GM19099 (cell line): ENCODE results near the gene AGR2.

Experiments
- POLR2A ChIP-seq: IDR thresholded peaks from 3 replicates; pipeline ENCODE4 v1.6.1; 2011; ENCODE audit warnings: low read depth; ENCODE audit not compliant: insufficient read length; ENCODE audit errors: extremely low read depth

The AGR2 gene

GRCh38 chr7:16791071-16791470 lies 13.7 kb downstream of the AGR2 start:
- no peak for TF ChIP-seq POLR2A

GRCh38 chr7:16787127-16787526 lies 17.7 kb downstream of the AGR2 start:
- TF ChIP-seq POLR2A, result no peak

- TF ChIP-seq POLR2A, result no peak
Observed at GRCh38 chr7:16786257-16786656, 18.5 kb downstream of the AGR2 start.

- TF ChIP-seq POLR2A, result no peak
Observed at GRCh38 chr7:16785846-16786245, 19.0 kb downstream of the AGR2 start.

- TF ChIP-seq POLR2A, result no peak
Observed at GRCh38 chr7:16785321-16785720, 19.5 kb downstream of the AGR2 start.

GRCh38 chr7:16780596-16780995 lies 24.2 kb downstream of the AGR2 start:
- no peak for TF ChIP-seq POLR2A

- no peak for TF ChIP-seq POLR2A
Observed at GRCh38 chr7:16779051-16779450, 25.7 kb downstream of the AGR2 start.

GRCh38 chr7:16778476-16778875 lies 26.3 kb downstream of the AGR2 start:
- TF ChIP-seq POLR2A, result no peak

- TF ChIP-seq POLR2A, result no peak
Observed at GRCh38 chr7:16776053-16776452, 28.7 kb downstream of the AGR2 start.

GRCh38 chr7:16774986-16775385 lies 29.8 kb downstream of the AGR2 start:
- TF ChIP-seq POLR2A, result no peak

GRCh38 chr7:16774294-16774693 lies 30.5 kb downstream of the AGR2 start:
- no peak for TF ChIP-seq POLR2A

- TF ChIP-seq POLR2A, result no peak
Observed at GRCh38 chr7:16773884-16774283, 30.9 kb downstream of the AGR2 start.

- no peak for TF ChIP-seq POLR2A
Observed at GRCh38 chr7:16773326-16773725, 31.5 kb downstream of the AGR2 start.

- TF ChIP-seq POLR2A, result no peak
Observed at GRCh38 chr7:16770657-16771329, 34.0 kb downstream of the AGR2 start.

- TF ChIP-seq POLR2A, result no peak
Observed at GRCh38 chr7:16765436-16765859, 39.4 kb downstream of the AGR2 start.

GRCh38 chr7:16764942-16765341 lies 39.9 kb downstream of the AGR2 start:
- no peak for TF ChIP-seq POLR2A

- TF ChIP-seq POLR2A, result no peak
Observed at GRCh38 chr7:16762177-16762576, 42.6 kb downstream of the AGR2 start.

- no peak for TF ChIP-seq POLR2A
Observed at GRCh38 chr7:16759840-16760239, 45.0 kb downstream of the AGR2 start.
